NCI-H1930 (cell line): ENCODE results near the gene CHKB.
A peak's percentile ranks its signal among the peaks of the same experiment; 100 is the strongest.
"Not testable (repeated sequence)": the region's sequence is repeated elsewhere in the genome, so short reads cannot be mapped to it uniquely, and the experiment has no call there.

Source experiments
- DNase-seq, 2 experiments: peaks; one replicate each; lab custom pipeline; 2025; lab: John Stamatoyannopoulos, UW

Gene CHKB

GRCh38 chr22:50582493-50583293 is at the start of gene CHKB:
Gene CHKB, minus strand, starts transcription at chr22:50582849. Its CDS starts 68 bp downstream, at chr22:50582781.
- DNase-seq: peak; percentile 97 to 98

GRCh38 chr22:50630376-50630775 is 47.7 kb upstream of the CHKB start:
- no peak for DNase-seq

- DNase-seq: no peak
Measured at GRCh38 chr22:50628543-50629134, 46.0 kb upstream of the CHKB start.

DNA sequence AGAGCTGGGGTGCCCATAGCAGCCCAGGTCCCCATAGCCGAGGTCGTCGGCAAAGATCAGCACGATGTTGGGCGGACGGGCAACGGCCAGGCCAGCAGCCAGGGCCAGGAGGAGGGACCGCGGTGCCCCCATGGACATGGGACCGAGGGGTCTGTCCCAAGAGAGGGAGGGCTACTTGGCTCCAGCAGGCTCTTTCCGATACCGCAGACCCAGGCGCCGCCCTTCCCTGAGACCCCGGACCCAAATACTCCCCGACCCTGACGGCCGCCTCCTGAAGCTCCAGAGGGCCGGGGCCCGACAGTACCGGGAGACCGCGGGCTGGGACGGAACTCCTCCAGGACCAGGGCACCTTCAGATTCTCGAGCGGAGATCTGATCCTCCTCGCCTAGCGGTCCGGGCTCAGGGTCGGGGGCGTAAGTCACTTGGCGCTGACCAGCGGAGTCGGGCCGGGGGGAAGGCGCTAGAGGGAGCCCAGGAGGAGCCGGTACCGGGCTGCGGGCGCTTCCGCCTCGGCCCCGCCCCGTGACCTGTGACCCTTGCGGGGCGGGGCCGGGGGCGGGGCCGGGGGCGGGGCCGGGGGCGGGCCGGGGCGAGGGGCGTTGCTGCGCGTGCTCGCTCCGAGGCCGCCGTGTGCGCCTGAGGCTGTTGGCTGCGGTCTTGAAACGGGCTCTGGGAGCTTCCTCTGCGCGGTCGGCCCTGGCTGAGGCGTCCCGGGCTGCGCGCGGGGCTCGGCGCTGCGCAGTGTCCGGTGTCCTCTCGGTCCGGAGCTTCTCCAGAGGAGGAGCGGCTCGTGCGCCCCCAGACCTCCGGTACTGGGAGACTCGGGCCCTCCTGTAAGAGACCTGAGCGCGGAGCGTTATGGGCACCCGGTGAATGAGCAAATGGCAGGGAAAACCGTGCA is 45.2 kb upstream of the CHKB start, which contains the start of gene ARSA:
ARSA (minus strand) TSS at position 511 of the 901 bp plus-strand sequence; CDS start at position 138, 373 bp downstream.
- peak; percentile 71 for DNase-seq

- DNase-seq: no peak
Measured at GRCh38 chr22:50626850-50627641, 44.4 kb upstream of the CHKB start.

DNA sequence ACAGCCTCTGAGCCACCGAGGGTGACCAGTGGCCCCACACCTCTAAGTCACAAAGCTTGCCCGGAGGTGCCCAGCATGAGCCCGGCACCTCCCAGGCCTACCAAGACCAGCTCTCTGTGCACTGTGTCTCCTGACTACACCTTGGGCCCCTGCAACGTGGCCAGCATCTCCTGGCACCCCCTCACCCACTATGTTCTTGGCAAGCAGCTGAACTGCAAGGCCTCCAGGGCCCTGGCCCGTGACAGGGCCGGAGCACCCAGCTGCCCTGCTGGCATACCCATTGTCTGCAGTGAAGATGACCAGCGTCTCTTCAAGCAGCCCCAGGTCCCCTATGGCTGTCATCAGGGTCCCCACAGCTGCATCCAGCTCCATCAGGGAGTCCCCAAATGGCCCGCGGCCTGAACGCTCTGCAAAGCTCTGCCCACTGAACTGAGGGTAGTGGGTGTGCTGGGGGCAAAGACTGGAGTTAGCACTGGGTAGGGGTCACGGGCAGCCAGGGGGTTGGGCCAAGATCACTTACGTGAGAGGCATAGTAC is 43.7 kb upstream of the CHKB start:
- no peak for DNase-seq

DNA sequence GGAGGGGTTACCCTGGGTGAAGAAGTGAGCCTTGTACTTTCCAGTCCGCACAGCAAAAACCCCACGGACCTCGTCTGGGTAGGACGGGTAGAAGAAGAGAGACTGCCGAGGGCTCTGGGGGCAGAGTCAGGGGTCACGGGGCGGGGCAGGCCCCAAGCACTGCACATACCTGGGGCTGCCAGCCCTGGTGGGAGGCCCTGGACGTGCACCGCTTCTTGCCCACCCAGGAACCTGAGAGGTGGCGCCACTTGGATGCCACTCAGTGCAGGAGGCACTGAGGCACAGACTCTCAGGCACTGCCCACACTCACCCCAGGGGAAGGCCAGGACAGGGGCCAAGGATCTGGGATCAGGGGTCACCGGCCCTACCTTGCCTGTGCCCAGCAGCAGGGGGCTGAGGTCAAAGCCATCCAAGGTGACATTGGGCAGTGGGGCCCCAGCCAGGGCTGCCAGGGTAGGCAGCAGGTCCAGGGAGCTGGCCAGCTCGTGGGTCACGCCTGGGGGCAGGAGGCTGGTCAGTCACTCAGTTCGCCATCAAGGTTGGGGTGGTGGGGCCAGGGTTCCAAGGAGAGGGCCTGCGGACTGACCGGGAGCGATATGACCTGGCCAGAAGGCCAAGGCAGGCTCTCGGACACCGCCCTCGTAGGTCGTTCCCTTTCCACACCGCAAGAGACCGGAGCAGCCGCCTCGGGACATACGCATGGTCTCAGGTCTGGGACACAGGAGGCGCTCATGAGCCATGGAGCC is 43.1 kb upstream of the CHKB start:
- DNase-seq: no peak

DNA sequence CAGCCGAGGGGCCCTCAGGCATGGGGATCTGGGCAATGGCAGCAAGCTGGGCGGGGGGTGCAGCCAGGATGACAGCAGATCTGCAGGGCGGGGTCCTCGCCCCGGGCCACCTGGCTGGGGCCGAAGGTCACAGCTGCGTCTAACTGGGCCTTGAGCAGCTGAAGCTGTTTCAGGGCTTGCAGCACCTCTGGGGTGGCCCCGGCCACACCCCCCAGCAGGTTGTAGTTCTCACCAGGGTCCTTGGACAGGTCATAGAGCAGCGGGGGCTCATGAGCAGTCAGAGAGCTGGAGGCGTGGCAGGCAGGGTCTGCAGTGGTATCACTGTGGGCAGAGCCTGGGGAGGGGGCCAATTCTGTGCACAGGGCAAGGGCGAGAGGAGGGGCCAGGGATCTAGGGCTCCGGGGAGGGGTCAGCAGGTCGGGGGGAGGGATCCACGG is 42.5 kb upstream of the CHKB start:
- no peak for DNase-seq

DNA sequence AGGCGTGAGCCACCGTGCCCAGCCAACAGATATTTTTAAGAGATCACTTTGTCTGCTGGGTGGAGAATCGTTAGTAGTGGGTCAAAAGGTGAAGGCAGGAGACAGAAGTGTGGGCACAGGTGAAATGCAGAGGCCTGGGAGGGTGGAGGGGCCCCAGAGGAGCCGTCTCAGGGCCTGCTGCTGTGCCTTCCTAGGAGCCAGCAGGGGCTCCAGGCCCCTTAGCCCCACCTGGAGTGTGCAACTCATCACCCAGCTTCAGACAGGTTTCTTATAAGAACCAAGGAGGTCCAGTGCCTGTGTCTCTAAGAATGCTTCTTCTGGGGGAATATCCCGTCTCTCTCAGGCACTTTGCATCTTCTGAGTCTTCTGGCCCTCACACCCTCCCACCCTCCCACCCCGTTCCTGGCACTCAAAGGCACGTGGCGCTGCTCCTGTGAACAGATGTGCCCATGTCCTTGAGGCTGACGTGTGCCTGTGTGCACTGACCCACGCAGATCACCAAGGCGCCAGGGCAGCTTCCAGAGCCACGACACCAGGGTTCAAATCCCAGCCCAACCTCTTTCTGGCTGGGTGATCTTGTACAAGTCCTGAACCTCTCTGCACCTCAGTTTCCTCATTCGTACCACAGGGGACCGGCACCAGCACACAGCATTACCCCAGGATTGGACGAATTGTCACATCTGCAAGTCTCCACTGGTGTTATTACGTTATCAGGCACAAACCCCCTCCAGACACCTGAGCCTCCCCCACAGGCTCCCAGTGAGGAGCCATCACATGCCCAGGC is 41.9 kb upstream of the CHKB start:
- no peak for DNase-seq

- DNase-seq: peak; percentile 80 to 87
Measured at GRCh38 chr22:50622723-50623327, 40.2 kb upstream of the CHKB start.

GRCh38 chr22:50621948-50622722 is 39.5 kb upstream of the CHKB start:
- DNase-seq: peak in 1 of 2 experiments; percentile 58

DNA sequence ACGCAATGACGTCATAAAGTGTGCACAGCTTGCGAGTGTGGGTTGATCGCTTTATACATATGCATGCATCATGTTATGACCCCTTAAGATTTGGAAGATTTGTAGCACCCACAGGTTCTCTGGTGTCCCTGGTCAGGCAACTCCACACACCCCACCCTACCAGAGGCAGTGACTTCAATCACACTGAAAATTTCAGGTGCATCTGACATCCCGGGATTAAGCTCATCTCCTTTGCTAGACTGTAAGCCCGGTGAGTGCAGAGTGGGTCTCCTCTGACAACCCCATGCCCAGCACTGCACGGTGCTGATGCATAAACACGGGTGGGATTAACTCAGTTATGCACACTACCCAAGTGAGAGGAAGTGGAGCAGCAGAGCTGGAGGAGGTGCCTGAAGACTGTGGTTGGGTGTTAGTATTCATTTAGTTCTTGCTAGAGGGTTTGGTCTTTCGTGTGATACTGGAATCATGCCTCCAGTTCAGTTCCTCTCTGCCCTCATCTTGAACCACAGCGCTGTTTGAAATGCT is 38.8 kb upstream of the CHKB start:
- no peak for DNase-seq

DNA sequence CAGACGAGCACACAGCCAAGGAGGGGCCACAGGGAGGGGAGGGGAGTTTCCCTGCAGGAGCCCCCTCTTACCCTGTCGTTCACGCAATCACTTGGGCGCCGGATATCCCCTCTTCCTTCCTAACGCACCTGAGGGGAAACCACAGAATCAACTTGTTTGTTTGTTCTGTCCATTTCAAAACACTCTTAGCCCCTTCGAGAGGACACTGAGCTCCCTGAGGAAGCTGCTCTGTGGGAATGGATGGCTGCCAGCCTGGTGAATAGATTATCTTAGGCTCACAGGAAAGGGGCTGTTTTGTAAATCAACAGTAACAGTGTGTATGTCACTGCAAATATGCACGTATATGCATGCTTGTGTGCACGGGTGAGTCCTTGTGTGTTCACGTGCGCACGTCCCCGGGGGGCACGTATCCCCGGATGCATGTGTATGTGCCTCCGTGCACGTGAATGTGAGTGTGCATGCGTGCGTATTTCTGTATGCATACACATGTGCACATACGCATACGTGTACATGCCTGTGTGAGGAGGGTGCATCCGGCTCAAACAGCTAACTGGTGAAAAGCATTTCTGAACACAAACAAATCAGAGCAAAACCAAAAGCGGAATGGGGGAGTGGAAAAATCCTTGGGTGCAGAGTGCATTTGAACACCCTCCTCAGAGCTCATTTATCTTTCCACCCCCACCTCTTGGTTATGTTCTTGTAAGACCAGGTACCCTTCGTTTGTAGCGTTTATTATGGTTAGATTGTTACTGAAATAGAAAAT is 38.1 kb upstream of the CHKB start:
- peak; percentile 65 to 69 for DNase-seq

GRCh38 chr22:50614296-50614695 is 31.6 kb upstream of the CHKB start:
- DNase-seq: not testable (repeated sequence)

- DNase-seq: no peak
Measured at GRCh38 chr22:50613291-50613981, 30.8 kb upstream of the CHKB start.

- DNase-seq: no peak
Measured at GRCh38 chr22:50612528-50613221, 30.0 kb upstream of the CHKB start.
